ENCODE data around the gene HSD17B14. TPM values are rescaled to one million over a fixed set of nuclear protein-coding genes. Genes with fewer than 3 reads are reported as not detected.

Gene HSD17B14
- 2.0 and 24.1 TPM in 2 replicates for total RNA-seq

DNA sequence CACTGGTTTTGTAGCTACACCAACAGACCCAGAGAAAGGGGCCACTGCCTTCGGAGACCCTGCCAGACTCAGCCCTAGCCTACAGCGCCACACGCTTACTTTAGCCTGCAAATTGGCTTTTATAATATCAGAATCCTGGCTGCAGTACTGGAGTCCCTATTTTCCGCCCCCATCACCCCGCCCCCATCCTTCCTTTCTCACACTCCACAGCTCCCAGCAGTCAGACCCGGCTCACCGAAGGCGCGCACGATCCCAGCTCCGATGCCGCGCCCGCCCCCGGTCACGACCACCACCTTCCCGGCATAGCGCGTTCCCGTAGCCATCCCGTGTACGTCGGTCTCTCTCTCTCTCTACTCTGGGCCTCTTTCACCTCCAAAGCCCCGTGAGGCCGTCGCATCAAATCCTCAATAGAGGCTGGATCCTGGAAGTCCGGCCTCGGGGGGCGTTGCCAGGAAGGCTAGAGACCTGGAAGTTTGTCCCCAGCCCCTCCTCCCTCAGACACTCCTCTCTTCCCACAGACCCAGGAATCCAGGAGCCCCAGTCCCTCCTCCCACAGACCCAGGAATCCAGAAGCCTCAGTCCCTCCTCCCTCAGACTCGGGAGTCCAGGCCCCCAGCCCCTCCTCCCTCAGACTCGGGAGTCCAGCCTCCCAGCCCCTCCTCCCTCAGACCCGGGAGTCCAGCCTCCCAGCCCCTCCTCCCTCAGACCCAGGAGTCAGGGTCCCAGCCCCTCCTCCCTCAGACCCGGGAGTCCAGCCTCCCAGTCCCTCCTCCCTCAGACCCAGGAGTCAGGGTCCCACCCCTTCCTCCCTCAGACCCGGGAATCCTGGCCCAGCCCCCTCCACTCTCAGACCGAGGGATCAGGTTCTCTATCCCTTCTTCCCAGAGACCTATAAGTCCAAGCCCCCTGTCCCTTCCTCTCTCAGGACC, at the start of gene HSD17B14:
Gene HSD17B14, minus strand, starts transcription at position 403 of the 929 bp plus-strand sequence. Its CDS starts 80 bp downstream, at position 323.

DNA sequence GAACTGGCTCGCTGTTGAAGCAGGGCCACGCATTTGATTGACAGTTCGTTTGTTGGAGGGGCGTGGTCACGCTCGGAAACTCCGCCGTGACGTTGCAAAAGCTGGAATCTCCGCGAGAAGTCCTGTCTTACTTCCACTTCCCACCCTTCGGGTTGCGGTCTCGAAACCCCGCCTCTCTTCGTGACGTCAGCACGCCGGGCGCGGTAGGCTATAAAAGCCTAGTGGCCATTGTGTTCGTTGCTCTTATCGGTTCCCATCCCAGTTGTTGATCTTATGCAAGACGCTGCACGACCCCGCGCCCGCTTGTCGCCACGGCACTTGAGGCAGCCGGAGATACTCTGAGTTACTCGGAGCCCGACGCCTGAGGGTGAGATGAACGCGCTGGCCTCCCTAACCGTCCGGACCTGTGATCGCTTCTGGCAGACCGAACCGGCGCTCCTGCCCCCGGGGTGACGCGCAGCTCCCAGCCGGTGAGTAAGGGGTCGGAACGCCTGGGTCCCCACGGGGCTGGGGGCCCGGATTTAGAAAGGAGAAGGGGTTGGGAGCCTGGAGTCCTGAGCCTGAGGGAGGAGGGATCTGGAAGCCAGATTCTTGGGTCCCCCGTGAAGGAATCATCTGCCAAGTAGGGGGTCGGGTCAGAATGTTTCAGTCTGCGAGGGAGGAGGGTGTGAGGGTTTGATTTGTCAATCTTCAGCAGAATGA, 36.0 kb upstream of the HSD17B14 start, which contains the start of gene PPP1R15A:
Gene PPP1R15A, plus strand, starts transcription at position 240 of the 702 bp plus-strand sequence. CDS start 813 bp downstream, outside the sequence.

DNA sequence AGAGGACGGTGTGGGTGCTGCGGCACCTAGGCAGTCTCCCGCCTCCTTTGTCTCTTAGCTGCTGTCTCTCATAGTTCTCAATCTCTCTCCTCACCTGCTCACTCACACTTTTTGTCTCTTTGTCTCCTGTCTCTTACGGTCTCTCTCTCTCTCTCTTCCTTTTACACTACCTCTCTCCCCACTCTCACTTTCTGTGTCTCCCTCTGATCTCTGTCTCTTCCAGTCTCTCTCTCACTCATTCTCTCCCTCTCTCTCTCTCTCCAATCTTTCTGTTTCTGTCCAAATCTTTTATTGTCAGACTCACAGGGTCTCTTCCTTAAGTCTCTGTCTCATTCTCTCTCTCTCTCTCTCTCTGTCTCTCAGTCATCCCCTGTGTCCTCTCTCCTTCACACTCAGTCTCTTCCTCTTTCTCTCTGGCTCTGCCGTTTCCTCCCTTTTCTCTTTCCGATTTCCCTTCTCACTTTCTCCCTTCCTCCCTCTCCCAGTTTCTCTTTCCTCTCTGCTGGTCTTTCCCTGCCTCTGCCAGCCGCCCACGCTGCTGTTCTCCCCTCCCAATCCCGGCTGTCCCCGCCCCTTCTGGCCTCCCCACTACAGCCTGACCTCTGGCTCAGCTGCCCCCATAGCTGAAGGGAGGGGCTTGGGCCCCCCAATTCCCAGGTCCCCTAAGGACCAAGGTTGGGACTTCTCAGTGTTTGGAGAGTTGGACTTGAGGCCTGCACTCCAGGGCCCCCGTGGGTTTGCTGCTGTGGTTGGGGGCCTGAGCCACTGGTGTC, 32.0 kb upstream of the HSD17B14 start, which contains the start of gene PLEKHA4:
Gene PLEKHA4, minus strand, starts transcription at position 504 of the 773 bp plus-strand sequence. CDS start 997 bp downstream, outside the sequence.

Other genes starting within 250 kb of the HSD17B14 start
- gene SPACA4, start 229.7 kb downstream of the HSD17B14 start, total RNA-seq: not detected in 2 replicates
- gene FAM83E, start 221.4 kb downstream of the HSD17B14 start, total RNA-seq: not detected in 2 replicates
- gene RPL18, start 217.3 kb downstream of the HSD17B14 start, total RNA-seq: 2,568 and 2,890 TPM in 2 replicates
- gene SPHK2, start 217.0 kb downstream of the HSD17B14 start, total RNA-seq: 11.7 and 12.3 TPM in 2 replicates
- gene DBP, start 199.1 kb downstream of the HSD17B14 start, total RNA-seq: 0.65 and 17.7 TPM in 2 replicates
- gene CA11, start 190.3 kb downstream of the HSD17B14 start, total RNA-seq: 11.3 TPM in 1 of 2 replicates, not detected in the other
- 0.51 TPM in 1 of 2 replicates, not detected in the other for gene NTN5, start 163.5 kb downstream of the HSD17B14 start, total RNA-seq
- gene FUT2, start 140.5 kb downstream of the HSD17B14 start, total RNA-seq: under 0.01 TPM in 1 of 2 replicates, not detected in the other
- gene MAMSTR, start 116.8 kb downstream of the HSD17B14 start, total RNA-seq: 1.3 and 5.3 TPM in 2 replicates
- gene RASIP1, start 95.9 kb downstream of the HSD17B14 start, total RNA-seq: 3.8 and 4.7 TPM in 2 replicates
- not detected in 2 replicates for gene IZUMO1, start 89.6 kb downstream of the HSD17B14 start, total RNA-seq
- gene FUT1, start 83.8 kb downstream of the HSD17B14 start, total RNA-seq: 0.98 and 2.2 TPM in 2 replicates
- not detected in 2 replicates for gene FGF21, start 81.0 kb downstream of the HSD17B14 start, total RNA-seq
- gene BCAT2, start 25.5 kb downstream of the HSD17B14 start, total RNA-seq: 69.8 and 75.0 TPM in 2 replicates
- 2.8 and 12.4 TPM in 2 replicates for gene PLEKHA4, start 32.1 kb upstream of the HSD17B14 start, total RNA-seq
- 22.8 and 32.2 TPM in 2 replicates for gene PPP1R15A, start 35.9 kb upstream of the HSD17B14 start, total RNA-seq
- gene TULP2, start 62.3 kb upstream of the HSD17B14 start, total RNA-seq: not detected in 2 replicates
- gene NUCB1, start 63.8 kb upstream of the HSD17B14 start, total RNA-seq: 196 and 317 TPM in 2 replicates
- gene DHDH, start 97.2 kb upstream of the HSD17B14 start, total RNA-seq: 0.33 TPM in 1 of 2 replicates, not detected in the other
- 129 and 173 TPM in 2 replicates for gene BAX, start 118.4 kb upstream of the HSD17B14 start, total RNA-seq
- 1,218 and 2,784 TPM in 2 replicates for gene FTL, start 128.8 kb upstream of the HSD17B14 start, total RNA-seq
- gene GYS1, start 156.8 kb upstream of the HSD17B14 start, total RNA-seq: 34.2 and 47.6 TPM in 2 replicates
- gene RUVBL2, start 157.4 kb upstream of the HSD17B14 start, total RNA-seq: 137 and 324 TPM in 2 replicates
- gene LHB, start 180.6 kb upstream of the HSD17B14 start, total RNA-seq: 0.49 and 0.76 TPM in 2 replicates
- gene CGB3, start 187.8 kb upstream of the HSD17B14 start, total RNA-seq: 0.33 TPM in 1 of 2 replicates, not detected in the other
- gene CGB2, start 195.4 kb upstream of the HSD17B14 start, total RNA-seq: 3.9 TPM in 1 of 2 replicates, not detected in the other
- 3.7 TPM in 1 of 2 replicates, not detected in the other for gene CGB1, start 200.4 kb upstream of the HSD17B14 start, total RNA-seq
- 0.38 and 2.1 TPM in 2 replicates for gene CGB5, start 207.4 kb upstream of the HSD17B14 start, total RNA-seq
- gene CGB8, start 212.6 kb upstream of the HSD17B14 start, total RNA-seq: 0.25 and 8.0 TPM in 2 replicates
- 3.4 and 3.6 TPM in 2 replicates for gene CGB7, start 221.3 kb upstream of the HSD17B14 start, total RNA-seq
- 0.25 TPM in 1 of 2 replicates, not detected in the other for gene NTF4, start 228.3 kb upstream of the HSD17B14 start, total RNA-seq
- not detected in 2 replicates for gene KCNA7, start 236.2 kb upstream of the HSD17B14 start, total RNA-seq
- gene SNRNP70, start 249.0 kb upstream of the HSD17B14 start, total RNA-seq: 155 and 218 TPM in 2 replicates

All from mesangial cell (primary cell).